Testis (tissue), 3 donors: ENCODE data around the gene CLMN. TPM values are rescaled to one million over a fixed set of nuclear protein-coding genes. Genes with fewer than 3 reads are reported as not detected.

Experiments used
- DNase-seq: peaks from one replicate; pipeline ENCODE4 v3.0.0-alpha.2; 2019
- H3K27ac ChIP-seq, 2 donors: fragments of 200-600 bp; sonication (generic); one replicate each; pipeline ENCODE4 v1.5.1; 2019
- H3K27me3 ChIP-seq: fragments of 200-600 bp; sonication (generic); one replicate; pipeline ENCODE4 v1.5.1; 2019
- H3K36me3 ChIP-seq: fragments of 200-600 bp; sonication (generic); one replicate; pipeline ENCODE4 v1.5.1; 2017; ENCODE audit warnings: low read depth; ENCODE audit errors: missing control alignments
- H3K4me1 ChIP-seq: fragments of 200-600 bp; sonication (generic); one replicate; pipeline ENCODE4 v1.5.1; 2019
- H3K4me3 ChIP-seq, 2 donors: fragments of 200-600 bp; sonication (generic); one replicate each; pipeline ENCODE4 v1.5.1; 2017 to 2019
- H3K9me3 ChIP-seq: fragments of 200-600 bp; sonication (generic); one replicate; pipeline ENCODE4 v1.5.1; 2017
- POLR2A ChIP-seq: fragments of 450-650 bp; IDR thresholded peaks from one replicate; pipeline ENCODE4 v1.6.1; 2017; ENCODE audit warnings: antibody characterized with exemption, mild to moderate bottlenecking, moderate library complexity
- WGBS, 2 donors: methylation state at CpG; one replicate each; pipeline ENCODE4 v1.1.5; 2018; 5-methylcytosine and 5-hydroxymethylcytosine counted together
- intact Hi-C: fragments of 100-400 bp; cut with DNase I; formaldehyde crosslinking; loops from one replicate; pipeline ENCODE4 v1.15.1; 2023; ENCODE audit warnings: low total_unique reads
- polyA plus RNA-seq: library from polyadenylated mRNA; stranded (reverse); fragments of 350-450 nt; fragmentation: Illumina TruSeq; extraction: RNeasy Lipid Tissue Mini Kit (QIAGEN cat#74804); gene quantifications from one replicate; pipeline ENCODE4 v1.2.3, GENCODE V29; 2014; ENCODE audit warnings: low read depth, low replicate concordance; ENCODE audit not compliant: insufficient read depth
- total RNA-seq, 2 donors: library from RNA; depleted of rRNA; stranded (reverse); fragments of >200 nt; gene quantifications; one replicate each; pipeline ENCODE4 v1.2.3, GENCODE V29; 2016
- TF ChIP-seq, protein P1 (sequence below), 3 experiments: fragments of 450-650 bp in 2 of 3; fragments of 200-600 bp in 1 of 3; sonication (generic) in 1 of 3; IDR thresholded peaks; one replicate each; pipeline ENCODE4 v1.5.1; 2016 to 2019; ENCODE audit warnings: antibody characterized with exemption in 3 of 3, mild to moderate bottlenecking in 2 of 3, moderate library complexity in 1 of 3

CLMN gene
- total and polyA plus RNA-seq, 3 donors from 2014 or later, result 35.9 to 134 (median 68.0) TPM

DNA sequence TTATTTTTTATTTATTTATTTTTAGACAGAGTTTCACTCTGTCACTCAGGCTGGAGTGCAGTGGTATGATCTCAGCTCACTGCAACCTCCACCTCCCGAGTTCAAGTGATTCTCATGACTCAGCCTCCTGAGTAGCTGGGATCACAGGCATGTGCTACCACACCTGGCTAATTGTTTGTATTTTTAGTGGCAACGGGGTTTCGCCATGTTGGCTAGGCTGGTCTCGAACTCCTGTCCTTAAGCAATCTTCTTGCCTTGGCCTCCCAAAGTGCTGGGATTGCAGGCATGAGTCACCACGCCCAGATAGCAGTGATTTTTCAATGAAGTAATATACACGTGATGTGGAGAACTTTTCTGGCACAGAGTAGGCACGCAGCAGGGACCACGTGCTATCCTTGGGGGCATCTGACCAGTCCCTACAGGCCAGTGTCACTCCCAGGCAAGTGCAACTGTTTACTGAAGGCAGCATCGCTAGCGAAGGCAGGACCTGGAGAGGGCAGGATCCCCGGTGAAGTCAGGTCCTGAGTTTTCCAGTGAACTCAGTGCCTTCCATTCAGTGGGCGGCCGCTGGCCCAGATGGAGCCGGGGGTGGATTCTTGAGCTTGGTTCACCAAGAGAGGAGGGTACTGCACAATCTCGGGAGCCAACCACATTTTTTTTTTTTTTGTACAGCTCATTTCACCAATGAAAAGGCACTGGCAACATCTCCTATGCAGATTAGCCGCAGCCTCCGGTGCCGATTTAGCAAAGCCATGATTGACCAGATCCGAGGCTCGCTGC lies 11.1 kb upstream of the CLMN start:
- TF ChIP-seq POLR2A, result no peak
- TF ChIP-seq, protein P1, sequence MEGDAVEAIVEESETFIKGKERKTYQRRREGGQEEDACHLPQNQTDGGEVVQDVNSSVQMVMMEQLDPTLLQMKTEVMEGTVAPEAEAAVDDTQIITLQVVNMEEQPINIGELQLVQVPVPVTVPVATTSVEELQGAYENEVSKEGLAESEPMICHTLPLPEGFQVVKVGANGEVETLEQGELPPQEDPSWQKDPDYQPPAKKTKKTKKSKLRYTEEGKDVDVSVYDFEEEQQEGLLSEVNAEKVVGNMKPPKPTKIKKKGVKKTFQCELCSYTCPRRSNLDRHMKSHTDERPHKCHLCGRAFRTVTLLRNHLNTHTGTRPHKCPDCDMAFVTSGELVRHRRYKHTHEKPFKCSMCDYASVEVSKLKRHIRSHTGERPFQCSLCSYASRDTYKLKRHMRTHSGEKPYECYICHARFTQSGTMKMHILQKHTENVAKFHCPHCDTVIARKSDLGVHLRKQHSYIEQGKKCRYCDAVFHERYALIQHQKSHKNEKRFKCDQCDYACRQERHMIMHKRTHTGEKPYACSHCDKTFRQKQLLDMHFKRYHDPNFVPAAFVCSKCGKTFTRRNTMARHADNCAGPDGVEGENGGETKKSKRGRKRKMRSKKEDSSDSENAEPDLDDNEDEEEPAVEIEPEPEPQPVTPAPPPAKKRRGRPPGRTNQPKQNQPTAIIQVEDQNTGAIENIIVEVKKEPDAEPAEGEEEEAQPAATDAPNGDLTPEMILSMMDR (IDR thresholded peaks at IDR 0.05), result no peak
- no peak for DNase-seq
- WGBS, 2 donors, result 86 to 88% methylated on average over 20 of the region's 20 CpGs
- Histone ChIP-seq H3K27ac (no peak overlapping the region), H3K36me3 (no peaks in the 10 kb centered on the region), H3K4me1 (no peaks in the 10 kb centered on the region), H3K27me3 (no peaks in the 10 kb centered on the region), H3K9me3 (no peaks in the 10 kb centered on the region), H3K4me3 (no peak overlapping the region)
- intact Hi-C loops, result no loop called here

DNA sequence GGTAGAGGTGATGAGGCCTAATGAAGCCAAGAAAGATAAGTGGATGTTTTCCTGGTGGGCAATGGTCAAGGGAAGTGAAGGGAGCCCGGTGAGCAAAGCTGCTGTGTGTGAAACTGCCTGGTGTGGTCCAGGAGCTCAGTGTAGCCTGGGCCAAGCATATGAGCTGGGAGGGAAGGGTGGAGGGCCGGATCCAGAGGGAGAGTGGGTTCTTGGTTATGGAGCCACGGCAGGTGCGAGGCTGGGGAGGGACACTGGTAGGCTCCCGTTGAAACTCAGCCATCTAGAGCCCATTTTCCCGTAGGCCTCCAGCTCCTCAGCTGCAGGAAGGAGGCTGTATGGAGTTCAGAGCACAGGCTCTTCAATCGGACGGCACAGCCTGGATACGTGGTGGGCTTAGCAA lies 10.2 kb upstream of the CLMN start:
- H3K4me1 ChIP-seq, result no peaks in the 10 kb centered on the region
- no peaks in the 10 kb centered on the region for H3K9me3 ChIP-seq
- TF ChIP-seq, protein P1 (IDR thresholded peaks at IDR 0.05), result no peak
- no peak for TF ChIP-seq POLR2A
- 92 to 93% methylated on average over 8 to 9 of the region's 9 CpGs for WGBS, 2 donors
- no peak overlapping the region for H3K27ac ChIP-seq
- intact Hi-C loops, result no loop called here
- DNase-seq, result no peak
- H3K27me3 ChIP-seq, result no peaks in the 10 kb centered on the region
- H3K4me3 ChIP-seq, result no peak overlapping the region
- H3K36me3 ChIP-seq, result no peaks in the 10 kb centered on the region

DNA sequence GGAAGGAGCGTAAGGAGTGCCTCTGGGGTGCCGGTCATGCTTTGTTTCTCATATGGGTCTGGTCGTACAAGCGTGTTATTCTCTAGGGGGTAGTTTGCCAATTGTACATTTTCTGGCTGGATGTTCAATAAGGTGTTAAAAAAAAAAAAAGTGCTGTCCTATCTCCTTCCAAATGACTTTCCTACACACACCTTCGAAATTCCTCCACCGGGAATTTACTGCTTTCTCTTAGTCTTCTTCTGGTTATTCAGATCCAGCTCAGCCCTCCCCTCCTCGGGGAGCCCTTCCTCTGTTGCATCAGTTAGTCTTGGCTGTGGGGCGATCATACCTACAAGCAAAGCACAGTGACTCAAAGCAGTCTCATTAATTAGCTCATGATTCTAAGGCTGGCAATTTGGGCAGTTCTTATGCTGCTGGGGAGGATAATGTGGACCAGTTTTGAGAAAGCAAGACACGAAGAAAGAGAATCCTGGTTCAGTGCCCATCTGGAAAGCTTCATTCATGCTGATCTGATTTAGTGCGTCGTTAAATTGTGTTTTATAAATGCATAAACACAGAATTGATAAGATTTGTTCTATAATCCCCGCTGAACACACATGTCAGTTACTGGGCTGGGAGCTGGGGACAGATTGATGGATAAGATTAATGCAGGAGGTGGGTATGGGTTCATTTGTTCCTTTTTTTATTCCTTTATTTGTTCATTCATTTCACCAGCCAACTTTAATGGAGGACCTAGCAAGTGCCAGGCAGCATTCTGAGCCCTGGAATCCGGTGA lies 9.2 kb upstream of the CLMN start:
- Histone ChIP-seq H3K27ac (no peak overlapping the region), H3K4me3 (no peak overlapping the region), H3K4me1 (no peaks in the 10 kb centered on the region), H3K9me3 (no peaks in the 10 kb centered on the region), H3K36me3 (no peaks in the 10 kb centered on the region), H3K27me3 (no peaks in the 10 kb centered on the region)
- no peak for DNase-seq
- TF ChIP-seq POLR2A, result no peak
- TF ChIP-seq, protein P1 (IDR thresholded peaks at IDR 0.05), result no peak
- 68 to 75% methylated on average over 13 of the region's 13 CpGs for WGBS, 2 donors
- intact Hi-C loops, result no loop called here

DNA sequence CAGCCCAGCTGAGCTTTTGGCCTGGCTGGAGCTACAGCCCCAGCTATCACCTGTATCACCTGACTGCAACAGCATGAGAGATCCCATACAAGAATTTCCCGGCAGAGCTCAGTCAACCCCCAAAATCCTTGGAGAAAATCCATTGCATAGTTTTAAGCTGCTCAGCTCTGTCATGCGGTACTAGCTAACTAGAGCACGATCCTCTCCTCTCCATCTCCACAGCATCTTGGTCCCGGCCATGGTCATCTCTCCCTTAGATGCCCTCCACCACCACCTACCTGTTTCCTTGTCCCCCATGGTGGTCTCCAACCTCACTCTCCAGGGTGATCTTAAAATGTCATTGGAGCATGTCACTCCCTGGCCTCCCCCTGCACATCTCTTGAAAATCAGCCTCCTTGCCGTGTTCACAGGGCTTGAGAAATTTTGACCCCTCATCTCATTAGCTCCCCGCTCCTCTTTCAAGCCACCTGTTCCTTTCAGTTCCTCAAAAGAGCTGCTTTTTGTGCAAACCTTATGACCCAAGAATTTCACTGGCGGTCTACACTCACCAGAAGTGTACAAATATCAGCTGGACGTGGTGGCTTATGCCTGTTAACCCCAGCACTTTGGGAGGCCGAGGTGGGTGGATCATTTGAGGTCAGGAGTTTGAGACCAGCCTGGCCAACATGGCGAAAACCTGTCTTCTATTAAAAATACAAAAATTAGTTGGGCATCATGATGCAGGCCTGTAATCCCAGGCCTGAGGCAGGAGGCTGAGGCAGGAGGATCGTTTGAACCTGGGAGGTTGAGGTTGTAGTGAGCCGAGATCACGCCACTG lies 8.1 kb upstream of the CLMN start:
- no peaks in the 10 kb centered on the region for H3K4me1 ChIP-seq
- no peak for TF ChIP-seq POLR2A
- TF ChIP-seq, protein P1 (IDR thresholded peaks at IDR 0.05), result no peak
- DNase-seq, result no peak
- no peak overlapping the region for H3K27ac ChIP-seq
- WGBS, 2 donors, result 89 to 95% methylated on average over 12 to 13 of the region's 13 CpGs
- intact Hi-C loops, result no loop called here
- H3K27me3 ChIP-seq, result no peaks in the 10 kb centered on the region
- no peak overlapping the region for H3K4me3 ChIP-seq
- no peaks in the 10 kb centered on the region for H3K9me3 ChIP-seq
- H3K36me3 ChIP-seq, result no peaks in the 10 kb centered on the region
